ENCODE data around the gene GPAT2. TPM values are rescaled to one million over a fixed set of nuclear protein-coding genes. Genes with fewer than 3 reads are reported as not detected.
"Not testable (repeated sequence)": the region's sequence is repeated elsewhere in the genome, so short reads cannot be mapped to it uniquely, and the experiment has no call there.

GPAT2 gene
- total and polyA plus RNA-seq, 2 of the 4 experiments (the other 2 are of a cell fraction): 0.36 to 0.53 TPM

GRCh38 chr2:96016321-96016720 lies 18.4 kb downstream of the GPAT2 start:
- H3K14ac ChIP-seq (replicated peaks; ENCODE audit: low read depth, low read length); H3K4me3 ChIP-seq (ENCODE audit: insufficient read depth, low read depth, low read length); H3K4me1 ChIP-seq (ENCODE audit: control insufficient read depth, insufficient read depth, low read length); H2BK120ac ChIP-seq (ENCODE audit: low read depth, low read length); dilution Hi-C loops (cut with HindIII; ENCODE audit: low sequenced_read_pairs, unreplicated experiment); H4K91ac ChIP-seq (ENCODE audit: insufficient read depth, low read depth, low read length); H3K27me3 ChIP-seq (ENCODE audit: control insufficient read depth, insufficient read depth, low read length); H2AK5ac ChIP-seq (ENCODE audit: low read depth, low read length); CTCF ChIA-PET; H3K27ac ChIP-seq (ENCODE audit: insufficient read depth, low read length); BruUV-seq (replicated peaks); H3K36me3 ChIP-seq (ENCODE audit: control insufficient read depth, insufficient read depth, low read length); H2BK20ac ChIP-seq (ENCODE audit: low read depth, low read length); H3K9ac ChIP-seq (ENCODE audit: low read depth, low read length); H2AK9ac ChIP-seq (replicated peaks; ENCODE audit: low read depth, low read length, poor library complexity); ATAC-seq (ENCODE audit: low read depth); H3K18ac ChIP-seq (ENCODE audit: low read depth, low read length); H2BK15ac ChIP-seq (ENCODE audit: low read depth, low read length); H3K23ac ChIP-seq (ENCODE audit: low read depth, low read length); H4K5ac ChIP-seq (ENCODE audit: low read depth, low read length); H3K56ac ChIP-seq (ENCODE audit: extremely low read depth, insufficient read depth, low read length); H2AFZ ChIP-seq (replicated peaks; ENCODE audit: low read length, poor library complexity); H4K20me1 ChIP-seq (ENCODE audit: insufficient read depth, low read length); H3K79me1 ChIP-seq (ENCODE audit: low read depth in 1 of 2, low read length in 2 of 2); H3K4ac ChIP-seq (ENCODE audit: low read depth, low read length); H3K4me2 ChIP-seq (ENCODE audit: low read depth, low read length); H3K9me3 ChIP-seq (ENCODE audit: control insufficient read depth, insufficient read depth, low read length); H2BK5ac ChIP-seq (ENCODE audit: low read depth, low read length, poor library complexity, severe bottlenecking); H3K9me1 ChIP-seq (ENCODE audit: insufficient read depth, low read length); intact Hi-C loops (cut with micrococcal nuclease); DNase-seq; POLR2A ChIA-PET (ENCODE audit: unreplicated experiment); H4K8ac ChIP-seq (ENCODE audit: low read depth in 2 of 2, low read length in 2 of 2): not testable (repeated sequence)
- no CpG with 5 or more reads among the region's 4 CpGs for whole genome bisulfite sequencing, 2 experiments (ENCODE audit: extremely low coverage in 2 of 2, insufficient read length in 1 of 2)
- in situ Hi-C loops (cut with MboI; ENCODE audit: low sequenced_read_pairs): loop anchor here (25.0 kb wide), 4 partner anchors 96 to 496 kb away; partner anchors contain the start of genes ADRA2B, CIAO1, NEURL3 and TMEM127

Data from IMR-90 (cell line).